B cell (primary cell): ENCODE measurements around the gene NFRKB. TPM values are rescaled to one million over a fixed set of nuclear protein-coding genes. Genes with fewer than 3 reads are reported as not detected.

Experiments
- ATAC-seq: fragments of 200-7000 bp; cut with Tn5 transposase; one replicate; pipeline ENCODE4 v1.10.0; 2021; ENCODE audit warnings: low read depth, mild to moderate bottlenecking, moderate number of reproducible peaks, moderate library complexity
- CTCF ChIA-PET: fragments of 350-600 bp; sonication (Branson Sonifier 250); formaldehyde crosslinking; loops from one replicate; lab custom pipeline; 2021; ENCODE audit warnings: antibody characterized with exemption, inconsistent platforms; lab: Charles Lee
- POLR2A ChIA-PET: fragments of 350-600 bp; sonication (Branson Sonifier 250); formaldehyde crosslinking; loops from one replicate; lab custom pipeline; 2021; ENCODE audit warnings: antibody characterized with exemption; lab: Charles Lee
- DNase-seq: peaks from one replicate; pipeline ENCODE4 v3.0.0; 2013
- H2AFZ ChIP-seq: 2 replicates; pipeline ENCODE4 v1.6.1; 2012; ENCODE audit warnings: mild to moderate bottlenecking, low read depth, low read length; ENCODE audit not compliant: insufficient read depth, poor library complexity, severe bottlenecking
- H3K27ac ChIP-seq, 2 donors: 1 replicate in 1 of 2; 2 replicates in 1 of 2; pipeline ENCODE4 v1.5.1; 2012 to 2013; ENCODE audit warnings: low read length in 2 of 2, mild to moderate bottlenecking in 2 of 2, moderate library complexity in 1 of 2
- H3K27me3 ChIP-seq, 4 experiments: fragments of 200-600 bp in 1 of 4; sonication (generic) in 1 of 4; replicated peaks in 1 of 4; 1 replicate in 2 of 4; 2 replicates in 2 of 4; pipeline versions ENCODE4 v1.6.1 to v1.7.0; 2013 to 2016; ENCODE audit warnings: low read length in 3 of 4, mild to moderate bottlenecking in 2 of 4, mixed read lengths in 1 of 4, moderate library complexity in 1 of 4; ENCODE audit not compliant: insufficient read depth in 4 of 4, control insufficient read depth in 3 of 4; ENCODE audit errors: control extremely low read depth in 1 of 4
- H3K36me3 ChIP-seq, 2 experiments: replicated peaks in 1 of 2; 1 replicate in 1 of 2; 2 replicates in 1 of 2; pipeline versions ENCODE4 v1.6.1 to v1.7.1; 2013; ENCODE audit warnings: low read length in 1 of 2; ENCODE audit not compliant: insufficient read depth in 2 of 2, control insufficient read depth in 1 of 2; ENCODE audit errors: control extremely low read depth in 1 of 2, extremely low read depth in 1 of 2
- H3K4me1 ChIP-seq, 2 donors: fragments of 200-600 bp in 1 of 2; sonication (generic) in 1 of 2; 1 replicate in 1 of 2; 2 replicates in 1 of 2; pipeline versions ENCODE4 v1.5.1 to v1.6.1; 2013 to 2017; ENCODE audit warnings: low read length in 2 of 2; ENCODE audit not compliant: control insufficient read depth in 2 of 2, insufficient read depth in 2 of 2
- H3K4me2 ChIP-seq: replicated peaks from 2 replicates; pipeline ENCODE3; 2012; ENCODE audit warnings: mild to moderate bottlenecking, low read depth, low read length; ENCODE audit not compliant: poor library complexity, severe bottlenecking
- H3K4me3 ChIP-seq, 5 experiments: fragments of 200-600 bp in 1 of 5; sonication (generic) in 1 of 5; 1 replicate in 3 of 5; 2 replicates in 2 of 5; pipeline versions ENCODE4 v1.5.1 to v1.7.0; 2011 to 2016; ENCODE audit warnings: low read length in 4 of 5, mild to moderate bottlenecking in 4 of 5, low read depth in 2 of 5, control low read depth in 1 of 5, moderate library complexity in 1 of 5; ENCODE audit not compliant: insufficient read depth in 1 of 5; ENCODE audit errors: control extremely low read depth in 1 of 5, extremely low read depth in 1 of 5
- H3K79me2 ChIP-seq: fragments of 200-600 bp; sonication (generic); one replicate; pipeline ENCODE4 v1.6.0; 2016; ENCODE audit warnings: low read length; ENCODE audit not compliant: control insufficient read depth, insufficient read depth
- H3K9ac ChIP-seq: fragments of 200-600 bp; sonication (generic); 2 replicates; pipeline ENCODE4 v1.6.1; 2017; ENCODE audit warnings: mild to moderate bottlenecking, low read length, moderate library complexity
- H3K9me3 ChIP-seq, 3 donors: one replicate each; pipeline versions ENCODE4 v1.6.1 to v1.7.1; 2013; ENCODE audit warnings: low read length in 2 of 3; ENCODE audit not compliant: control insufficient read depth in 2 of 3, insufficient read depth in 1 of 3; ENCODE audit errors: control extremely low read depth in 1 of 3
- H4K20me1 ChIP-seq: 2 replicates; pipeline ENCODE4 v1.6.0; 2012; ENCODE audit warnings: mild to moderate bottlenecking, low read length; ENCODE audit not compliant: insufficient read depth, control insufficient read depth, poor library complexity, severe bottlenecking
- H3K27ac Mint-ChIP-seq: one replicate; pipeline ENCODE4 v1.8.0; 2021; ENCODE audit warnings: mixed read lengths
- H3K27me3 Mint-ChIP-seq: one replicate; pipeline ENCODE4 v1.8.0; 2021; ENCODE audit warnings: mixed read lengths
- H3K4me1 Mint-ChIP-seq: one replicate; pipeline ENCODE4 v1.8.0; 2021; ENCODE audit warnings: mixed read lengths
- H3K4me3 Mint-ChIP-seq: one replicate; pipeline ENCODE4 v1.8.0; 2021; ENCODE audit warnings: mixed read lengths
- H3K9me3 Mint-ChIP-seq: one replicate; pipeline ENCODE4 v1.8.0; 2022; ENCODE audit warnings: mixed read lengths; ENCODE audit not compliant: insufficient read depth
- EZH2 ChIP-seq: IDR thresholded peaks from 2 replicates; pipeline ENCODE4 v1.6.1; 2012; ENCODE audit warnings: borderline replicate concordance, low read depth, mild to moderate bottlenecking, moderate library complexity, low read length; ENCODE audit not compliant: insufficient read depth, poor library complexity, severe bottlenecking
- WGBS: methylation state at CpG from one replicate; pipeline ENCODE4 v1.1.5; 2013; ENCODE audit warnings: missing lambda C conversion rate; ENCODE audit not compliant: insufficient coverage; 5-methylcytosine and 5-hydroxymethylcytosine counted together
- intact Hi-C: fragments of 100-400 bp; cut with micrococcal nuclease; formaldehyde crosslinking; loops from one replicate; pipeline ENCODE4 v1.10.0; 2022
- polyA plus RNA-seq: library from polyadenylated mRNA; depleted of rRNA; stranded (reverse); fragments of >200 nt; gene quantifications from 2 replicates; pipeline ENCODE4 v1.2.3, GENCODE V29; 2012
- total RNA-seq, 2 donors: library from RNA; stranded (reverse); fragments of 120-200 nt in 1 of 2; gene quantifications; 1 replicate in 1 of 2; 2 replicates in 1 of 2; pipeline versions ENCODE4 v1.2.3 to v1.2.4, GENCODE V29; 2013 to 2022
- TF ChIP-seq, protein P1 (sequence below): fragments of 200-600 bp; IDR thresholded peaks from one replicate; pipeline ENCODE4 v1.8.0; 2022; ENCODE audit warnings: antibody characterized with exemption, mild to moderate bottlenecking

NFRKB gene
- total and polyA plus RNA-seq, 2 donors (not counting 1 experiment from before 2014, with no cell fraction given) = 28.2 to 36.9 TPM

DNA sequence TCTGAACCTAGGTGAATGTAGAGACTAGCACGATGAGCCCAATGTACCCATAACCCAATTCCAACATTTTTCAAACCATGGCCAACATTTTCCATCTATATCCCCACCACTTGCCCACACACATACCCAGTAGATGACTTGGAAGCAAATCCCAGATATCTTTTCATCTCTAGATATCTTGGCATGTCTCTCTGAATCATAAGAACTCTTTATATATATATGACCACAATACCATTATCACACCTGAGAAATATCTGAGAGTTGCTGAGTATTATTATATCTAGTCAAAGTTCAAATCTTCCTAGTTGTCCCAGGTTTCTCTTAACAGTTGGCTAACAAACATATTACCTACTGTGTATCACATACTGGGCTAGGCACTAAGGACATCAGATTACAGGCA, 37.9 kb upstream of the NFRKB start:
- peaks cover 0 to 9% of the 10 kb centered on the region in 2 experiments for H3K36me3 ChIP-seq
- H3K27me3 Mint-ChIP-seq = no peaks in the 10 kb centered on the region

DNA sequence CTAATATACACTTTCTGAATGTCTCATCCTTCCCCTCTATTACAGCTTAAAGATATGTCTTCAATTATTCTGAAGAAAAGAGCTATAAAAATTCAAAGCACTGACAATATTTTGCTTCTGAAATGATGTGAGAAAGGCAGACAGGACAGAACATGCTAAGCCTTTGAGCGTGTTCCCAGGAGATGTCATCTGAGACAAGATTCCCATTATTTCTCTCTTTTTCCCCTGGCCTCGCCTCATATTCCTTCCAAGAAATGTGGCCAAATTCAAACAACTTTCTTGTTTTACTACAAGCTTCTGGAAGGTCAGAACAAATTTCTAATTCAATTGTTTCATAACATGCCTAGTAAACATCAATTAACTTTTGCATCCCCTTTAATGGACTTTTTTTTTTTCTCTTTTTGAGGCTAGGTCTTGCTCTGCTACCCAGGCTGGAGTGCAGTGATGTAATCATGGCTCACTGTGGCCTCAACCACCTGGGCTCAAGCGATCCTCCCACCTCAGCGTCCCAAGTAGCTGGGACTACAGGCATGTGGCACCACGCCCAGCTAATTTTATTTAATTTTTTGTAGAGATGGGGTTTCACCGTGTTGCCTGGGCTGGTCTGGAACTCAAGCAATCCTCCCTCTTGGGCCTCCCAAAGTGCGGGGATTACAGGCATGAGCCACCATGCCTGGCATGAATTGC, 37.1 kb upstream of the NFRKB start:
- POLR2A ChIA-PET = no interaction called here
- ATAC-seq (no peak), DNase-seq (no peak)
- TF ChIP-seq, protein P1, sequence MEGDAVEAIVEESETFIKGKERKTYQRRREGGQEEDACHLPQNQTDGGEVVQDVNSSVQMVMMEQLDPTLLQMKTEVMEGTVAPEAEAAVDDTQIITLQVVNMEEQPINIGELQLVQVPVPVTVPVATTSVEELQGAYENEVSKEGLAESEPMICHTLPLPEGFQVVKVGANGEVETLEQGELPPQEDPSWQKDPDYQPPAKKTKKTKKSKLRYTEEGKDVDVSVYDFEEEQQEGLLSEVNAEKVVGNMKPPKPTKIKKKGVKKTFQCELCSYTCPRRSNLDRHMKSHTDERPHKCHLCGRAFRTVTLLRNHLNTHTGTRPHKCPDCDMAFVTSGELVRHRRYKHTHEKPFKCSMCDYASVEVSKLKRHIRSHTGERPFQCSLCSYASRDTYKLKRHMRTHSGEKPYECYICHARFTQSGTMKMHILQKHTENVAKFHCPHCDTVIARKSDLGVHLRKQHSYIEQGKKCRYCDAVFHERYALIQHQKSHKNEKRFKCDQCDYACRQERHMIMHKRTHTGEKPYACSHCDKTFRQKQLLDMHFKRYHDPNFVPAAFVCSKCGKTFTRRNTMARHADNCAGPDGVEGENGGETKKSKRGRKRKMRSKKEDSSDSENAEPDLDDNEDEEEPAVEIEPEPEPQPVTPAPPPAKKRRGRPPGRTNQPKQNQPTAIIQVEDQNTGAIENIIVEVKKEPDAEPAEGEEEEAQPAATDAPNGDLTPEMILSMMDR = no peak
- no peak for TF ChIP-seq EZH2
- Histone ChIP-seq H3K27ac (no peak overlapping the region), H3K4me1 (no peaks in the 10 kb centered on the region), H3K79me2 (no peaks in the 10 kb centered on the region), H3K36me3 (peaks cover 0 to 9% of the 10 kb centered on the region in 2 experiments), H3K9me3 (no peaks in the 10 kb centered on the region), H3K9ac (no peak overlapping the region), H3K27me3 (no peaks in the 10 kb centered on the region), H4K20me1 (no peaks in the 10 kb centered on the region), H2AFZ (no peak overlapping the region), H3K4me3 (no peak overlapping the region), H3K4me2 (no peak overlapping the region)
- no peaks in the 10 kb centered on the region for H3K4me1 Mint-ChIP-seq
- no peak overlapping the region for H3K4me3 Mint-ChIP-seq
- CTCF ChIA-PET = interaction anchor here (0.9 to 1.9 kb wide), 2 partner anchors 199 kb away, joined by 3 to 5 read pairs; no protein-coding TSS in a partner anchor
- no peaks in the 10 kb centered on the region for H3K27me3 Mint-ChIP-seq
- 100% methylated on average over 3 of the region's 7 CpGs for WGBS
- H3K27ac Mint-ChIP-seq = no peak overlapping the region
- intact Hi-C loops = no loop called here
- no peaks in the 10 kb centered on the region for H3K9me3 Mint-ChIP-seq

More for the DNA sequence above, 37.9 kb upstream of the NFRKB start:
- Histone ChIP-seq H2AFZ (no peak overlapping the region), H4K20me1 (no peaks in the 10 kb centered on the region), H3K79me2 (no peaks in the 10 kb centered on the region), H3K27ac (no peak overlapping the region), H3K9me3 (no peaks in the 10 kb centered on the region), H3K27me3 (no peaks in the 10 kb centered on the region), H3K4me3 (no peak overlapping the region), H3K9ac (no peak overlapping the region), H3K4me1 (no peaks in the 10 kb centered on the region), H3K4me2 (no peak overlapping the region)
- no peak overlapping the region for H3K4me3 Mint-ChIP-seq
- intact Hi-C loops = no loop called here
- no peak for ATAC-seq
- no CpG with 5 or more reads among the region's 1 CpG for WGBS
- no peaks in the 10 kb centered on the region for H3K4me1 Mint-ChIP-seq
- ChIA-PET CTCF (interaction anchor here (1.9 kb wide), 1 partner anchor 199 kb away, joined by 5 read pairs; no protein-coding TSS in a partner anchor), POLR2A (no interaction called here)
- no peaks in the 10 kb centered on the region for H3K9me3 Mint-ChIP-seq
- H3K27ac Mint-ChIP-seq = no peak overlapping the region
- no peak for DNase-seq
- no peak for TF ChIP-seq EZH2
- TF ChIP-seq, protein P1 = no peak
